Breast epithelium (tissue), 4 donors: ENCODE results near the gene TRMT2A. TPM values are rescaled to one million over a fixed set of nuclear protein-coding genes. Genes with fewer than 3 reads are reported as not detected.

Source experiments
- DNase-seq, 2 donors: peaks; one replicate each; pipeline ENCODE4 v3.0.0-alpha.2; 2019; ENCODE audit warnings: low spot score in 2 of 2
- H3K27ac ChIP-seq, 2 donors: fragments of 200-600 bp; sonication (generic) in 1 of 2; one replicate each; pipeline ENCODE4 v1.5.1; 2016 to 2019; ENCODE audit warnings: mild to moderate bottlenecking in 1 of 2
- H3K27me3 ChIP-seq, 2 donors: fragments of 200-600 bp; sonication (generic) in 1 of 2; one replicate each; pipeline versions ENCODE4 v1.5.1 to v1.6.0; 2017 to 2019; ENCODE audit warnings: control low read depth in 1 of 2, mild to moderate bottlenecking in 1 of 2
- H3K36me3 ChIP-seq: fragments of 200-600 bp; one replicate; pipeline ENCODE4 v1.5.1; 2019
- H3K4me1 ChIP-seq, 2 donors: fragments of 200-600 bp; sonication (generic); one replicate each; pipeline ENCODE4 v1.5.1; 2016 to 2019; ENCODE audit warnings: control low read depth in 1 of 2
- H3K4me3 ChIP-seq, 3 donors: fragments of 200-600 bp; sonication (generic); 1 replicate in 2 of 3; 2 replicates in 1 of 3; pipeline ENCODE4 v1.5.1; 2016 to 2019; ENCODE audit warnings: mild to moderate bottlenecking in 3 of 3, moderate library complexity in 2 of 3
- H3K9me3 ChIP-seq, 2 donors: fragments of 200-600 bp; sonication (generic) in 1 of 2; one replicate each; pipeline ENCODE4 v1.5.1; 2016 to 2019; ENCODE audit warnings: control low read depth in 1 of 2
- CTCF ChIP-seq, 3 donors: fragments of 450-650 bp; IDR thresholded peaks; one replicate each; pipeline ENCODE4 v1.5.1; 2016 to 2017; ENCODE audit warnings: antibody characterized with exemption in 3 of 3, mild to moderate bottlenecking in 3 of 3, moderate library complexity in 3 of 3
- POLR2A ChIP-seq: fragments of 450-650 bp; IDR thresholded peaks from one replicate; pipeline ENCODE4 v1.6.1; 2016; ENCODE audit warnings: antibody characterized with exemption, mild to moderate bottlenecking, moderate library complexity
- POLR2AphosphoS5 ChIP-seq, 3 donors: sonication (generic); formaldehyde crosslinking; IDR thresholded peaks; one replicate each; pipeline ENCODE4 v1.6.1; 2017; ENCODE audit warnings: antibody characterized with exemption in 3 of 3
- intact Hi-C: fragments of 100-400 bp; cut with DNase I; formaldehyde crosslinking; loops from one replicate; pipeline ENCODE4 v1.15.1; 2023; ENCODE audit warnings: low total_unique reads
- total RNA-seq, 3 donors: library from RNA; depleted of rRNA; stranded (reverse); fragments of >200 nt; gene quantifications; one replicate each; pipeline ENCODE4 v1.1.0, GENCODE V29; 2016

Gene TRMT2A
- total RNA-seq, 3 donors from 2014 or later, result 49.8 to 72.4 (median 51.1) TPM

GRCh38 chr22:20157430-20158183 lies 40.6 kb upstream of the TRMT2A start:
- no peak for DNase-seq
- H3K27me3 ChIP-seq, result peaks cover 0 to 8% of the 10 kb centered on the region in 2 donors
- no peak overlapping the region for H3K27ac ChIP-seq
- no peaks in the 10 kb centered on the region for H3K4me1 ChIP-seq
- H3K36me3 ChIP-seq, result no peaks in the 10 kb centered on the region
- TF ChIP-seq CTCF (IDR thresholded peaks at IDR 0.05) (no peak), POLR2AphosphoS5 (IDR thresholded peaks at IDR 0.05) (no peak), POLR2A (no peak)
- no peaks in the 10 kb centered on the region for H3K9me3 ChIP-seq
- intact Hi-C loops, result loop anchor here (2.0 kb wide), 1 partner anchor 127 kb away; no protein-coding TSS in a partner anchor
- H3K4me3 ChIP-seq, result no peak overlapping the region

GRCh38 chr22:20156611-20157429 lies 39.8 kb upstream of the TRMT2A start:
- Histone ChIP-seq H3K27me3 (peaks cover 0 to 8% of the 10 kb centered on the region in 2 donors), H3K27ac (no peak overlapping the region), H3K4me3 (no peak overlapping the region), H3K4me1 (no peaks in the 10 kb centered on the region), H3K9me3 (no peaks in the 10 kb centered on the region), H3K36me3 (no peaks in the 10 kb centered on the region)
- TF ChIP-seq POLR2AphosphoS5 (IDR thresholded peaks at IDR 0.05) (no peak), CTCF (IDR thresholded peaks at IDR 0.05) (peak; percentile 99 to 100 (median 99))
- intact Hi-C loops, result no loop called here
- DNase-seq, result peak; percentile 83 to 90

GRCh38 chr22:20156042-20156389 lies 39.0 kb upstream of the TRMT2A start:
- Histone ChIP-seq H3K4me3 (no peak overlapping the region), H3K27ac (no peak overlapping the region), H3K9me3 (no peaks in the 10 kb centered on the region), H3K36me3 (no peaks in the 10 kb centered on the region), H3K27me3 (peaks cover 0 to 8% of the 10 kb centered on the region in 2 donors), H3K4me1 (no peaks in the 10 kb centered on the region)
- no peak for TF ChIP-seq POLR2A
- intact Hi-C loops, result no loop called here
- DNase-seq, result no peak

- Histone ChIP-seq H3K4me3 (peak overlapping the region in 2 of 3 donors; percentile 16 to 47), H3K9me3 (no peaks in the 10 kb centered on the region), H3K27me3 (peaks cover 0 to 8% of the 10 kb centered on the region in 2 donors), H3K4me1 (no peaks in the 10 kb centered on the region), H3K27ac (no peak overlapping the region), H3K36me3 (no peaks in the 10 kb centered on the region)
- DNase-seq, result no peak
- intact Hi-C loops, result no loop called here
- TF ChIP-seq POLR2AphosphoS5 (IDR thresholded peaks at IDR 0.05), result no peak
- TF ChIP-seq POLR2A, result no peak
- no peak for TF ChIP-seq CTCF (IDR thresholded peaks at IDR 0.05)
Measured at GRCh38 chr22:20155330-20156041, 38.5 kb upstream of the TRMT2A start.

DNA sequence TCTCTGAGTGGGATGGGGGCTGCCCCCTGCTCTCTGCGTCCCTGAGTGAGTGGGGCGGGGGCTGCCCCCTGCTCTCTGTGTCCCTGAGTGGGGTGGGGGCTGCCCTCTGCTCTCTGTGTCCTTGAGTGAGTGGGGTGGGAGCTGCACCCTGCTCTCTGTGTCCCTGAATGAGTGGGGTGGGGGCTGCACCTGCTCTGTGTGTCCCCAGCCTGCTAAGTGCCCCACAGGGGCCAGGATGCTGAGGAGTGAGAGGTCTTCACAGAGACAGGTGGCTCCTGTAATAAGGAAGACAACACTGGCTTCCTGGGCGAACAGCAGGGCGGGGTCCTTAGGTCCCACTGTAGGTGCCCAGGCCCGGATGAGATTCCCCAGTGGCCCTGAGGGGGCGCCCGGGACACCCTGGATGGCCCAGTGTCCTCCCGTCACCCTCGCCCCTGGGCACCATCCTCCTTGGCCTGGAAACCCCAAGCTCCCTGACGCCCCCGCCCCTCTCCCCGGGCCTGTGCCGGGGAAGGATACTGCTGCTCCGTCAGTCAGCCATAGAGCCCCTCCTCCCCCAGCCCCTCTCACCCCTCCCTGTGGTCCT lies 37.7 kb upstream of the TRMT2A start:
- intact Hi-C loops, result no loop called here

More for the DNA sequence above, 37.7 kb upstream of the TRMT2A start:
- Histone ChIP-seq H3K4me3 (peak overlapping the region in 2 of 3 donors; percentile 16 to 47), H3K27me3 (peaks cover 0 to 8% of the 10 kb centered on the region in 2 donors), H3K9me3 (no peaks in the 10 kb centered on the region), H3K27ac (no peak overlapping the region), H3K36me3 (no peaks in the 10 kb centered on the region), H3K4me1 (no peaks in the 10 kb centered on the region)
- TF ChIP-seq POLR2A, result no peak
- no peak for TF ChIP-seq CTCF (IDR thresholded peaks at IDR 0.05)
- no peak for TF ChIP-seq POLR2AphosphoS5 (IDR thresholded peaks at IDR 0.05)
- DNase-seq, result no peak
